GM21717 (cell line): ENCODE results near the gene TXNDC17.
"Not testable (repeated sequence)": the region's sequence is repeated elsewhere in the genome, so short reads cannot be mapped to it uniquely, and the experiment has no call there.

Experiments used
- ATAC-seq: cut with Tn5 transposase; IDR thresholded peaks from one replicate; pipeline ENCODE4 v1.9.1; 2021; ENCODE audit warnings: mild to moderate bottlenecking, moderate library complexity; ENCODE audit not compliant: unreplicated experiment

TXNDC17 gene

GRCh38 chr17:6636616-6637457, 4.0 kb upstream of the TXNDC17 start:
- no peak for ATAC-seq

GRCh38 chr17:6637458-6637840, 3.4 kb upstream of the TXNDC17 start:
- ATAC-seq: no peak

- no peak for ATAC-seq
Observed at GRCh38 chr17:6638046-6638908, 2.6 kb upstream of the TXNDC17 start.

- no peak for ATAC-seq
Observed at GRCh38 chr17:6639014-6639585, 1.8 kb upstream of the TXNDC17 start.

DNA sequence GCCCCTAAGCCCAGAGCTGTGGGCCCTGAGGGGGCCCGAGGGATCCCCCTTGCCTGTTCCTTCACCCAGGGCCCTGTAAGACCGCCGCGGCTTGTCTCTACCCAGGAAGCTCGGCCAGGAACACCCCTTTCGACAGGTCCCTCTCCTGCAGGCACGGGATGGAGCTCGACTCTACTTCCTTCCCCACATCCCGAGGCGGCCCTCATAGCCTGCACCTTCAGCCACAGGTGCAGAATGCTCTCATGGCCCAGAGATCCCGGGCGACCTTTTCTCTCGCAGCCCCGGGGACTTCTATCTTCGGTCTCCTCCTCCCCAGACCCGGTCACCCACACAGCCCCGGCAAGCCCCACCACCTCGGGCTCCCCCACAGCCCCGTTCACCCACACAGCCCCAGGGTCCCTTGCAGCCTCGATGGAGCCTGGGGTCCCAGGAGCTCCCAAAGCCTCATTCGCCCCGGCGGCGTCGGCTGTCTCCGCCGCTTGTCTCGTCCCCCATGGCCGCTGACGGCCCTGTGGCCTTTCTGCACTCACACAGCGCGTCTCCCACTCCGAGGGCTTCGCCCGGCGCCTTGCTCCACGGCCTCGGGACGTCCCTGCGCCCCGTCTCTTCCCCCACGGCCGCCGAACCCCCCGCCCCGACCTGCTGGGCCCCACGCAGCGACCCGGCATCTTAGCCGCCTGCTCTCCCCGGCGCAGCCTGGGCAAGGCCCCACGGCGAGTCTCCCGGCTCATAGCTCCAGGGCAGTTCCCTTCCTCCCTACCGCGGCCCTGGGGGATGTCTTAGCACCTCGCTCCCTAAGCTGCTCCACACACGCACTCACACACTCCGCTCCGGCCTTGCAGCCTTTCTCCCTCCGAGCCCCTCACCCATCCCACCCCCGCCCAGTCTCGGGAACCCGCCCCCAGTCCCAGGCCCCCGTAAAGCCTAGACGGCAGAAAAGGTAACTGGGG, 999 bp upstream of the TXNDC17 start:
- ATAC-seq: no peak

GRCh38 chr17:6641247-6641863, 495 bp downstream of the TXNDC17 start:
- ATAC-seq: peak; percentile 10

DNA sequence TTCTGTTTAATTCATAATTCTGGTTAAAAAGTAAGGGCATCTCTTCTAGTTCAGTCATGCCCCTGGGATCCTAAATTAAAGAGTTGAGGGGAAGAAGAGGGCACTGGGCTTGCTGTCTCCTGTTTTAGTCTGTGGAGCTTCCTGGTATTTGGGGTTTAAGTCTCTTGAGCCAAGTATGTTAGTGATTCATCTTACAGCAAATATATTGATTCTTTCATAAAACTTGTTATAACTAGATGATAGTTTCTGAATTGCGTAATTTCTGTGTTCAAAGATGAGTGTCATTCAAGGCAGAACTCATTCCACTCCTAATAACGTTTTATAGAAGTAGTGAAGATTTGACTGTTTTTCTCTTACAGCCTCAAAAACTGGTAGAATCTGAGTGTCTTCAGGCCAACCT, 1.7 kb downstream of the TXNDC17 start:
- no peak for ATAC-seq

GRCh38 chr17:6643451-6644125, 2.7 kb downstream of the TXNDC17 start:
- no peak for ATAC-seq

DNA sequence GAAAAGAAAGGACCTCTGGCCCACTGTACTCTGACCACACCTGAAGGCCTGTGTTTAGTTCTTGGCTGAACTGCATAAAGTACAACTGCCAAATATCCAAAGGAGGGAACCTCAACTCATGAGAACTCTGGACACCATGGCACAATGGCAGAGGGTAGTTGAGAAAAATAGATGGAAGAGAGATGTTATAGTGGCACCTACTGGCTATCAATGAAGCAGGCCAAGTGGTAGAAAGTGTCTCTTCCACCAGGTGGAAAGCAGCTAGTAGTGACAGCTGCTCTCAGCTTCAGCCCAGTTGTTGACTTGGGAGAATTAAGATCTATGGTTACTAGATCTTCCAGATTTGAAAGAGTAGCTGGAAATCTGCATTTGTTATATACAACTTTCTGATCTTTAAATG, 7.3 kb downstream of the TXNDC17 start:
- no peak for ATAC-seq

DNA sequence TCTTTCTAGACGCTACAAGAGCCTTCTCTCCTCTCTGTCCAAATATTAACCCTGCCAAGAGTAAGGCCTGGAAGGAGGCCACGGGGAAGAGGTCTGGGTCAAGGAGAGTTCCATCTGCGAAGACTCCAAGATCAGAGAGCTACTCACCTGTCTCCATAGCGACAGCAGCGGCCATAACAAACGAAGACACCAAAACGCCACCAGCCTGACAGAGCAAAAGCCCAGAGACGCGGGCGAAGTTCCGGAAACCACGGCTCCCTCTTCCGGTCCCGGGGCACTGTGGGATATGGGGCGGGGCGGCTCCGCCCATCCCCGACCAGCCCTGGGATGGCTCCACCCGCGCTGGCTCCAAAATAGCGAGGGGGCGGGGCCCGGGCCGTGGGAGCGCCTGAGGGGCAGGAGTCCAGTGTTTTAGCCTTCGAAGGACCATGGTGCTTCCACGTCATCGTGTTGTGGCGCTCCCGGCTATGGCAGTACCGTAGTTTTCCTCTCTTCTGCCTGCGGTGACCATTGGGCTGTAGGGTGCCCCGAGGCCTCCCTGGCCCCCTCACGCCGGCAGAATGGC, 10.6 kb downstream of the TXNDC17 start, which contains the start of the genes C17orf100 and MED31:
Gene C17orf100, plus strand, starts transcription at position 409 of the 565 bp plus-strand sequence. Its CDS starts 152 bp downstream, at position 561.
Gene MED31, minus strand, starts transcription at position 252 of the 565 bp plus-strand sequence. Its CDS starts 77 bp downstream, at position 175.
- peak; percentile 81 for ATAC-seq

DNA sequence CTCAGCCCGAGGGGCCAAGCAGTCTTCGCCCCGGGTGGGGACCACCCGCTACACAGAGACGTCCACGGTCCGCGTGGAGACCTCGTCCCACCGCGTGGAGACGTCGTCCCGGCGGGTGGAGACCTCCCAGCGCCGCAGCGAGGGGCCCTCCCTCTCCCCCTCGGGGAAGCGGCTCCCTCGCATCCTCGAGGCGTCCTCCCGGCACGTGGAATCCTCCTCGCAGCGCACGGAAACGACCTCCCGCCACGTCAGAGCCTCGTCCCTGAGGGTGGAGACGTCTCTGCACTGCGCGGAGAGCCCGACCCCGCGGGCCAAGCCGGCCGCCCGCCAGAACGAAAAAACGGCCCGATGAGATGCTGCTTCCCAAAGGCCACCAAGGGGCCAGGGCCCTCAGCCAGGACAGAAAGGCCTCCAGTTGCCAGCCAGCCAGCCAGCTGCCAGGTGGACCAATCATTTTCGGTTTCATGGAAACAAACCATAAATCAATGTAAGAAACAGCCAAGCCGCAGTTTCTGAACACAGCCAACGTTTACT, 11.1 kb downstream of the TXNDC17 start:
- ATAC-seq: peak; percentile 12

DNA sequence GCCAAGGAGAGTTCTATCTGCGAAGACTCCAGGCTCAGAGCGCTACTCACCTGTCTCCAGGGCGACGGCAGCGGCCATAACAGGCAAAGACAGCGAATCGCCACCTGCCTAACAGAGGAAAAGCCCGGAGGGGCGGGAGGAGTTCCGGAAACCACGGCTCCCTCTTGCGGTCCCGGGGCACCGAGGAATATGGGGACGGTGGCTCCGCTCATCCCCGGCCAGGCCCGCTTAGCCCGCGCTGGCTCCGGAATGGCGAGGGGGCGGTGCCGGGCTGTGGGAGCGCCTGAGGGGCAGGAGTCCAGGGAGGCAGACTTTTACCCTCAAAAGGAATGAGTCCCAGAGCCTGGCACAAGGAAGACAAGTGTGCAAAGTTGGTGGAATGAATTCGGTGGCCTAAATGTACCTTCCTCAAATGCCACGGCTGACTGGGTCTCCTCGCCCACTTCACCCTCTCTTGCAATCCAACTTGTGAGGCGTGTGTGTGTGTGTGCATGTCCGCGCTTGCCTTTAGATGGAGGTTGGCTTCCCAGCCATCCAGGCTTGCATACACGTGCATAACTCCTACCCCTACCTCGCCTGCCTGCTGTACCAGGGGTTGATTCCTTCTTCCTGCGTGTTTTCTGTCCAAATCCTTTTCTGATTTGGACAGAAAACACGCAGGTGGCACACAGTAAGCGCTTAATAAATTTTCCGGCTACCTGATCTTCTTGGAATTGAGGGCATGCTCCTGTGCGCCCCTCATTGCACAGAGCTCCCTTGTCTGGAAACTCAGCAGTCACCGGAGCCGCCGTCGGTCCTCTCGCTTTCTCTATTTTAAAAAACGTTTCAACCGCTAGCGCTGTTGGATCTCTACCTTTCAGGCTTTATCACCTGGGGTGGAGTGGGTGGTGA, 14.2 kb downstream of the TXNDC17 start:
- no peak for ATAC-seq

GRCh38 chr17:6655732-6656361, 15.0 kb downstream of the TXNDC17 start:
- not testable (repeated sequence) for ATAC-seq

DNA sequence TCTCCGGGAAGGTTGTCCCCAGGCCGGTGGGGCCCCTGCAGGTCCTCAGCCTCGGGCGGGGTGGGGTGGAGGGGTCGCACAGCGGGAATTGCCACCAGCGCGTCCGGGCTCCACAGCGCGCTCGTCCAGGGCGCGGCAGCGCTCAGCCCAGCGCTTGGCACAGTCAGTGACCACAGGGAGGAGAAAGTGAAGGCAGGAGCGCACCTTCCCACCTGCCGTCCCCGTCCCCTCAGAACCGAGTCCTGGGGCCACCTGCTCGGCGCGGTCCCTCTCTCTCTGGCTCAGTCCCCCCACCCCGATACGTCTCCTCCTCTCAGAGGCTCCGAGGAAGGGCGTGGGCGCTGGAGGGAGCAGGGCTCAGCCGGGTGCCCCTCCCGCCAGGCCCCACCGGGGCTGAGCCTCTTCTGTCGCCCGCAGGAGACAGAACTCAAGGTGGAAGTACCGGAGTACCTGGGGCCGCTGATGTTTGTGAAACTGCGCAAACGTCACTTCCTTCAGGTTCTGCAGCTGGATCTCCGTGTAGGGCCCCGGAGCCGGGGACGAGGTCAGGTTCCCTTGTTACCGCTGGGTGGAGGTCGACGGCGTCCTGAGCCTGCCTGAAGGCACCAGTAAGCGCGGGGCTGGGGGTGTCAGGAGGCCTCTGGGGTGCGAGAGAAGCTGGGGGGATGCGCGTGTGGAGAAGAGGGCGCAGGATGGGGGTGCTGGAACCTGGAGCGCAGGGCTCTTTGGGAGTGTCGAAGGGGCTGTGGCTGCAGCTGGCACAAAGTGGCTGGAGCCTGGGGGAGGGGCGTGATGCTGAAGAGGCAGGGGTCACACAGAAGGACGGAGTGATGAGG, 16.2 kb downstream of the TXNDC17 start:
- ATAC-seq: not testable (repeated sequence)

DNA sequence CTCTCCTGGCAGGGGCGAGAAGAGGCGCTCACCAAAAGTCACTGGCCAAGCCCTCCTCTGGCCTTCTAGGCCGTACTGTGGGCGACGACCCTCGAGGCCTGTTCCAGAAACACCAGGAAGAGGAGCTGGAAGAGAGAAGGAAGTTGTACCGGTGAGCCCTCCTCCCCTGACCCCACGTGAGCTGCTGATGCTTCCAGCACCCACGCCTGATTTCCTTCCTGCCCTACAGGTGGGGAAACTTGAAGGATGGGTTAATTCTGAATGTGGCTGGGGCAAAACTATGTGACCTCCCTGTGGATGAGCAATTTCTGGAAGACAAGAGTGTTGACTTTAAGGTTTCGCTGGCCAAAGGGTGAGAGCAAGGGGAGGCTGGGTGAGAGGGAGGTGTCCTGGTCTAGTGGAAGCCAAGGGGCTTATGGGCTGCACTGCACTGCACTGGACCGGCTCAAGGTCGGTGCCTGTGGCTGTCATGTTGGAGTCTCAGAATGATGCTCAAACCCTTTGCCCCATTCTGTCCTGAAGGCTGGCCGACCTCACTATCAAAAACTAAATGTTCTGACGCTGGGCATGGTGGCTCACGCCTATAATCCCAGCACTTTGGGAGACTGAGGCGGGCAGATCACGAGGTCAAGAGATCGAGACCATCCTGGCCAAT, 16.9 kb downstream of the TXNDC17 start:
- no peak for ATAC-seq

DNA sequence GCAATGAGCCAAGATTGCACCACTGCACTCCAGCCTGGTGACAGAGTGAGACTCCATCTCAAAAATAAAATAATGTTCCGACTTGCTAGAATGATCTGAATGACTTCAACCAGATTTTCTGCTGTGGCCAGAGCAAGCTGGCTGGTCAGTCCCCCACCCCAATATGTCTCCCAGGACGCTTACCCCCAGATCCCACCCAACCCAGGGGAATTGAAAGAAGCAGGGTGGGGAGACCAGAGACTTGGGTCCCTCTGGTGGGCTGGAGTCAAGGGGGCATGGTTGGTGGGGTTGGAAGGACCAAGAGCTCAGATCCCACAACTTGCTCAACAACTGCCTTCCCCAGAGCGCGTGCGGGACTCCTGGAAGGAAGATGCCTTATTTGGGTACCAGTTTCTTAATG, 17.6 kb downstream of the TXNDC17 start:
- not testable (repeated sequence) for ATAC-seq
